Activated CD4-positive, alpha-beta T cell treated with anti-CD3 and anti-CD28 coated beads for 4 hours (primary cell): ENCODE data around the gene UNC93B1.

ENCODE experiments used
- DNase-seq, 2 donors: peaks; one replicate each; pipeline ENCODE4 v3.0.0-alpha.2; 2020

The UNC93B1 gene

GRCh38 chr11:68020575-68020974 lies 16.7 kb upstream of the UNC93B1 start:
- DNase-seq: no peak

GRCh38 chr11:68019486-68019885 lies 15.6 kb upstream of the UNC93B1 start:
- DNase-seq: no peak

- no peak for DNase-seq
These were observed 14.9 kb upstream of the UNC93B1 start for GRCh38 chr11:68018730-68019190.

- no peak for DNase-seq
These were observed 14.3 kb upstream of the UNC93B1 start for GRCh38 chr11:68017980-68018729.

GRCh38 chr11:68016904-68017817 lies 13.3 kb upstream of the UNC93B1 start:
- no peak for DNase-seq

- no peak for DNase-seq
These were observed 12.4 kb upstream of the UNC93B1 start for GRCh38 chr11:68016161-68016903.

GRCh38 chr11:68015467-68015866 lies 11.6 kb upstream of the UNC93B1 start:
- no peak for DNase-seq

- no peak for DNase-seq
These were observed 11.1 kb upstream of the UNC93B1 start for GRCh38 chr11:68014947-68015447.

GRCh38 chr11:68014157-68014946 lies 10.5 kb upstream of the UNC93B1 start:
- DNase-seq: no peak

- no peak for DNase-seq
These were observed 9.8 kb upstream of the UNC93B1 start for GRCh38 chr11:68013611-68014156.

GRCh38 chr11:68012843-68013610 lies 9.1 kb upstream of the UNC93B1 start:
- DNase-seq: no peak

- DNase-seq: no peak
These were observed 8.3 kb upstream of the UNC93B1 start for GRCh38 chr11:68012044-68012842.

- no peak for DNase-seq
These were observed 7.4 kb upstream of the UNC93B1 start for GRCh38 chr11:68011051-68011943.

GRCh38 chr11:68010090-68011041 lies 6.5 kb upstream of the UNC93B1 start, which contains the start of gene ALDH3B1:
TSS of gene ALDH3B1 (plus strand) at chr11:68010327. CDS start at chr11:68015298, 4,971 bp downstream.
- no peak for DNase-seq

GRCh38 chr11:68009391-68010089 lies 5.6 kb upstream of the UNC93B1 start:
- DNase-seq: no peak

- DNase-seq: no peak
These were observed 4.8 kb upstream of the UNC93B1 start for GRCh38 chr11:68008381-68009337.
